Nucleus accumbens (tissue), 56 donors: Measurements from ENCODE around the gene RGS9.
A peak's percentile ranks its signal among the peaks of the same experiment; 100 is the strongest.
"Not testable (repeated sequence)": the region's sequence is repeated elsewhere in the genome, so short reads cannot be mapped to it uniquely, and the experiment has no call there.

Experiments used
- DNase-seq, 56 donors: peaks; one replicate each; lab custom pipeline; 2025; lab: John Stamatoyannopoulos, UW

Gene RGS9

DNA sequence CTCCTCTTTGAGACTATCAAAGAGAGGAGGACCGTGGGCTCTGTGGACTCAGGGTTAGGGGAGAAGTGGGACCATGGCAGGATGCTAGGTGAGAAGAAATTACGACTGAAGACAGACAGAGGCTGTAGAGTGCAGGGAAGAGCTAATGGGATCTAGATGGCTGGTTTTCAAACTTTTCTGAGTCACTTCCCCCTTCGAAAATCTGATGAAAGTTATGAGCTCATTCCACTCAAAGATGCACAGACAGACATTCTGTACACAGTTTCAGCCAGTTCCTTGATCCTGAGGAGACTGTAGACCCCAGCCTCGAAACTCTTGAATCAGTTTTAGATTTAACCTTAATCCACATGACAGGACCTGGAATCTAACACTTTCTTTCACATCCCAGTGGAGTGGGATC lies 40.7 kb downstream of the RGS9 start:
- DNase-seq, result no peak

DNA sequence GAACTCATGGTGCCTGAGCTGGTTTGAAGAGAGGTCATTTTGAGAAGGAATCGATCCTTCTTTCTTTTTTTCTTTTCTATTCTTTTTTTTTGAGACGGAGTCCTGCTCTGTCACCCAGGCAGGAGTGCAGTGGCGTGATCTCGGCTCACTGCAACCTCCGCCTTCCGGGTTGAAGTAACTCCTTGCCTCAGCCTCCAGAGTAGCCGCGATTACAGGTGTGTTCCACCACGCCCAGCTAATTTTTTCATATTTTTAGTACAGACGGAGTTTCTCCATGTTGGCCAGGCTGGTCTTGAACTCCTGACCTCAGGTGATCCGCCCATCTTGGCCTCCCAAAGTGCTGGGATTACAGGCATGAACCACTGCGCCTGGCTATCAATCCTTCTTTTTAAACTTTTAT lies 43.1 kb downstream of the RGS9 start:
- DNase-seq, result not testable (repeated sequence)

DNA sequence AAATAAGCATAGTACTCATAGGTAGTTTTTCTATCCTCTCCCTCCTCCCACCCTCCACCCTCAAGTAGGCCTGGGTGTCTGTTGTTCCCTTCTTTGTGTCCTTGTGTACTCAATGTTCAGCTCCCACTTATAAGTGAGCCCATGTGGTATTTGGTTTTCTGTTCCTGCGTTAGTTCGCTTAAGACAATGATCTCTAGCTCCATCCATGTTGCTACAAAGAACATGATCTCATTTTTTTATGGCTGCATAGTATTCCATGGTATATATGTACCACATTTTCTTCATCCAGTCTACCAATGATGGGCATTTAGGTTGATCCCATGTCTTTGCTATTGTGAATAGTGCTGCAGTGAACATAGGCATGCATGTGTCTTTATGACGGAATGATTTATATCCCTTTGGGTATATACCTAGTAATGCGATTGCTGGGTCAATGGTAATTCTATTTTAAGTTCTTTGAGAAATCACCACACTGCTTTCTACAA lies 43.6 kb downstream of the RGS9 start:
- DNase-seq, result not testable (repeated sequence)

DNA sequence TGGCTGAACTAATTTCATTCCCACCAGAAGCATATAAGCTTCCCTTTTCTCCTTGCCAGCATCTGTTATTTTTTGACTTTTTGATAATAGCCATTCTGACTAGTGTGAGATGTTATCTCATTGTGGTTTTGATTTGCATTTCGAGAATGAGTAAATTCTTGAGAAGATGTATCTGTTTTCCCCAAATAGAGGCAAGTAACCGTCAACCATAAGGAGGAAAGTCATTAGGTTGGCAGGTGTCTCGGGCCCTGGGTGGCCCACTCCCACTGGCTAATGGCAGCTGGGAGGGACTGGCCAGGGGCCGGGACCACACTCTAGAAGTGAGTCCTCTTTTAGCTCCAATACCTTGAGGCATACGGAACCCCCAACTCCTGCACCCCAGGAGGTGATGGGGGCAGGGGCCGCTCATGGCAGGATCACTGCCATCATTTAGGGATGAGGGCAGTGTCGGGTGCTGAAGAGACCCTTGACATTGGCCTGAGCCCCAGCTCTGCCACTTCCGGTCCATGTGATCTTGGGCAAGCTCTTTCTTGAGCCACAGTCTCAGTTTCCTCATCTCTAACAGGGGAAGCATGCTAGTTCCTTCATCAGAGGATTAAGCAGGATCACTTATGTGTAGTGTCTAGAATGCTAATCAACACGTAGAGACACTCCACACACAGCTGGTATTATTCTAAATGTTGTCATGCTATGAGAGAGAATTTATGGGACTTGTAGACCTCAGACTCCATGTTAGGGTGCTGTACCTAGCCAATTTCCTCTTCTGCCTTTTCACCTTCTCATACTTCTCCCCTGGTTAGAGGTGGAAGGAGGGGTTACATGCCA lies 44.3 kb downstream of the RGS9 start:
- DNase-seq, result no peak

DNA sequence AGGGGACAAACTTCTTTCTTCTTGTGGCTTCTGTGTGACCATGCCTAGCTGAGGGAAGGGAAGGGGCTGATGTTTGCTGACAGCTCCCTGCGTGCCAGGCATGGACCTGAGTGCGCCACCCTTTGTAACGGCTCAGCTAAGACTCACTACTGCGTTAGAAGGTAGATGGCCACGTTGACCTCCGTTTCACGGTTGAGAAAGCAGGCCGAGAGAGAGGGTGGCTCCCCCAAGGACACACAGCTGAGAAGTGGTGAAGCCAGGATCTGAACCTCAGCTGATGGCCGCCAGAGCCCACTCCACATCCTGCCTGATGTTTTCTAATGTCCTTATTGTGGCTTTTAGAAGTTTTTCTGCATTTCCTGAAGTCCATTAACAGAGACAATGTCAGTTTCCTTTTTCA lies 45.1 kb downstream of the RGS9 start:
- DNase-seq, result no peak

DNA sequence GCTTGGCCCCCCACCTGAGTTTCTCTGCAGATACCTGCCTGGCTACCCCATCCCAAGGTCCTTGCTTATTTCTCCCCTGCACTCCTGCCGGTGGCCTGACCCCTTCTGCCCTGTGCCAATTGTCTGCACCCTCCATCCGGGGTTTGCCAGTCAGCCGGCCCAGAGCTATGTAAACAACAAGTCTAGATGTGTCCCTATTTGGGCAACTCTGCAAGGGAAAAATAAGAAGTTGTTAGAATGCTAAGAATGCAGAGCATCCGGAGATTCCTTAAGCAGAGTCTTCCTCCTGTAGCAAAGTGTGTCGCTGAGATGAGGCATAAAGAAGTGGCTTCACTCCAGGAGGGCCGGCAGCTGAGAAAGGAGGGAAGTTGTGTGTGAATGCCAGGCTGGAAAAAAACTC lies 46.6 kb downstream of the RGS9 start:
- DNase-seq, result no peak

DNA sequence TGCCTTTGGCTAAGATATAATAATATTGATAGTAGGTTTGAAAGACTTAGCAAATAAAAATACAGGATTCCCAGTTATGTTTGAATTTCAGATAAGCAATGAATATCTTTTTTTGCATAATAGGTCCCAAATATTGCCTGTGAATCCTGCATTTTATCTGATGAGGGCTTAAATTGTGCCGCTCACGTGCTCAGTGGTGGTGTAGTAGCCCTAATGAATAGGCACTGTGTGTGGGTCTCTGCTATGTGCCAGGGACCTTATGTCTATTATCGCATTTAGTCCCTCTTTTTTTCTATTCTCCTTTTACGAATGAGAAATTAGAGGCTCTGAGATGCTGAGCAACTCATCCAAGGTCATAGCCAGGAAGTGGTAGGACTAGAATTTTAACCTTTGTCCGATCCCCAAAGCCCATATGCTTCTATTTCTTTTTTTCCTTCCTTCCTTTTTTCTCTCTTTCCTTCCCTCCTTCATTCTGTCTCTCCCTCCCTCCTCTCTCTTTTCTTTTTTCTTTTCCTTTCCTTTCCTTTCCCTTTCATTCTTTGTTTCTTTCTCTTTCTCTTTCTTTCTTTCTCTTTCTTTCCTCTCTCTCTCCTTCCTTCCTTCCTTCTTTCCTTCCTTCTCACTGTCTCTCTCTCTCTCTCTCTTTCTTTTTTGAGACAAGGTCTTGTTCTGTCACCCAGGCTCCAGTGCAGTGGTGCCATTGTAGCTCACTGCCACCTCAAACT lies 47.2 kb downstream of the RGS9 start:
- no peak for DNase-seq

DNA sequence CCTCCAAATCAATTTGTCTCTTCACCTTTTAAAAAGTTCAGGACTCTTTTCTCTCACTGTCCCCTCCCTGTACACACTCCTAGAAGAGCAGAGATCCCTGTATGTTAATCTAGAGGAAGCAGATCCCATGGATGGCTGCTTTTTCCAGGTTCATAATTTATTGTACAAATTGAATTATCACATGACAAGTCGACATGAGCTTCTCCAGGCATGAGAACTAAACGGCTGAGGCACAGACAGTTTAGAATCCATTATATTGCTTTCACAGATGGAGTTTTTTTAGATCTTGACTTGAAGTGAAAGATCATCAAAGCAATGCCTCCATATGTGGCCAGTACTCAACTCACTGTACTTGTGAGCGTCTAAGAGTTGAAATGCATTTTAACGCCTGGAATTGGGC lies 47.9 kb downstream of the RGS9 start:
- DNase-seq, result no peak

DNA sequence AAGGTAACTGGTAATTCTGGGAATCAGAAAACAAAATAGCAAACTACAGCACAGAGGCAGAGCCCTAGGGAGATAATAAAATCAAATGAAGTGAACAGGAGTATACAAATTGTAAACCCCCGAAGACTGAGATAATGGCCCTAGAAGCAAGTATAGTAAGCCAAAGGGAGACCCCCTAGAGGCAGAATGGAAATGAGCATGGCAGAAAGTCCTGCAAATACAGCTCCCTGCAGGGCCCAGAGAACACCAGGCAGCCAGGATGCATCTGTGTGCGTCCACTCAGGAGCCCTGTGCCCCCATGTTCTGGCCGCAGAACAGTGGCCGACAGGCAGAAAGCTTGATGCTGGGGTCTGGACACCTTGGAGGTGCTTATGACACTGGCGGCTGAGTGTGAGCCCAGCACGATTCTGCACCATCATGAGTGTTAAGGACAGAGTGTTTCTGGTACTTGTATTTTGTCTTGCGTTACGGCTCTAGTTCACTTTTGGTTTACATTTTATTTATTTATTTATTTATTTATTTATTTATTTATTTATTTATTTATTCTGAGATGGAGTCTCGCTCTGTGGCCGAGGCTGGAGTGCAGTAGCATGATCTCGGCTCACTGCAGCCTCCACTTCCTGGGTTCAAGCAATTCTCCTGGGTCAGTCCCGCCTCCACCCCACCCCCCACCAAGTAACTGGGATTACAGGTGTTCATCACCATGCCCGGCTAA lies 48.7 kb downstream of the RGS9 start:
- DNase-seq, result no peak

DNA sequence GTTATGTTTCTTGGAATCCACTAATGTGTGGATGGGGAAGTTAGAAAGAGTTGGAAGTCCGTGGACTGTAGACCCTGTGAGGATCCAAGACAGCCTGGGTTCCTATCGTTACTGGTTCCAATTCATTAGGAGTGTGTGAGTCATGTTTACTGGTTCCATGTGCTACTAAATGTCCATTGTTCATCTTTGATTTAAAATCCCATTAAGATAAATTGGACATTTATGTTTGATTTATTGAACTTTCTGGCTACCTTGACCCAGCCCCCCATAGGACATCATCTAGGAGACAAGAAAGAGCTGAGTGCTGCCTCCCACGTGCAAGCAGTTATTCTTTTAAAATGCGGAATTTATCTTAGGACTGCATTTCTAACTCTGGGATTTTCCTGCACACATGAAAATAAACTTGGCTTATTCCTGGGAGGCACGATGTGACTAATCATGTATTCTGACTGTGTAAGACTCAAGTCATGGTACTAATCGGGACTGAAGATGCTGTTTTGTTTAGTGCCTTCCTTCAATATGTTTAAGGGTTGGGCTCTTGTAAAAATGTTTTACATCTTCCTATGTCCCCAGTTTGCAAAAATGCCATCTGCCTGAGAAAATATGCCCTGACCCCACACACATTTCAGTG lies 53.4 kb downstream of the RGS9 start:
- DNase-seq, result peak in 1 of 56 donors; percentile 14

DNA sequence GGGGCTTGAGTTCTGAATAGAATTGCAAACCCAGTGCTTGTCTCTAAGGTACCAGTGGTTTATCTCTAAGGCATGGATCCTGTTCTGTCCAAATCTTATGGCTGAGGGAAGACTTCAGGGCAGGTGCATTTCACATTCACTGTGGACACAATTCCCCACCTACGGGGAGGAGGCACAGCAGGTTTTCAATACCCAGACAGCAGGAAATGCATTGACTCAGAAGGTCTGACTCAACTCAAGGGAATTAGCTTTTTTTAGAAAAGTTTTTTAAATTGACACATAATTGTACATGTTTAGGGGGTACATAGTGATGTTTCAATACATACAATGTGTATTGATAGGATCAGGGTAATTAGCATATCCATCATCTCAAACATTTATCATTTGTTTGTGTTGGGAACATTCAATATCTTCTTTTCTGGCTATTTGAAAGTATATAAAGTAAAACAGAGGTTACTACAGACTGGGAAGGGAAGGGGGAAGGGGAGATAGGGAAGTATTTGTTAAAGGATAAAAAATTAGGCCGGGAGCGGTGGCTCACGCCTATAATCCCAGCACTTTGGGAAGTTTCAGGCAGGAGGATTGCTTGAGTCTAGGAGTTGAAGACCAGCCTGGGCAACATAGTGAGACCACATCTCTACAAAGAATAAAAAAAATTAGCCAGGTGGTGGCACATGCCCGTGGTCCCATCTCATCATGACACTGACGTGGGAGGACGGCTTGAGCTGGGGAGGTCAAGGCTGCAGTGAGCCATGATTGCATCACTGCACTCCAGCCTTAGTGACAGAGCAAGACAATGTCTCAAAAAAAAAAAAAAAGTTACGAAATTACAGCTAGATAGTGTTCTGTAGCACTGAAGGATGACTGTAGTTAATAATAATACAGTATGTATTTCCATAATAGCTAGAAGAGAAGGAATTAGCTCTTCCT lies 54.9 kb downstream of the RGS9 start:
- DNase-seq, result no peak

DNA sequence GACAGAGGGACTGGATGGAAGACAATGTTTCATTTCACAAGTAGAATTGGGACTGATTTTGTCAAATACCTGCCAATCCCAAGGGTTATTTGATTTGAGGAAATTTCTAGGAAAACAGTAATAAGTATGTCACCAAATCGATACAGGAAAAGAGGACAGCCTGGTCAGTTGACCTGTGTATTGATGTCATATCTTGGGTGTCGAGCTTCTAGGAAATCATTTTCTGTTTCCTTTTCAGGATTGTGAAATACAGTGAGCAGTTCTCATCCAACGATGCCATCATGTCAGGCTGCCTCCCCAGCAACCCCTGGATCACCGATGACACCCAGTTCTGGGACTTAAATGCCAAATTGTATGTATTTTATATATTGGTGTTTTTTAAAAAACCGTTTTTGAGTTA lies 56.1 kb downstream of the RGS9 start:
- no peak for DNase-seq

DNA sequence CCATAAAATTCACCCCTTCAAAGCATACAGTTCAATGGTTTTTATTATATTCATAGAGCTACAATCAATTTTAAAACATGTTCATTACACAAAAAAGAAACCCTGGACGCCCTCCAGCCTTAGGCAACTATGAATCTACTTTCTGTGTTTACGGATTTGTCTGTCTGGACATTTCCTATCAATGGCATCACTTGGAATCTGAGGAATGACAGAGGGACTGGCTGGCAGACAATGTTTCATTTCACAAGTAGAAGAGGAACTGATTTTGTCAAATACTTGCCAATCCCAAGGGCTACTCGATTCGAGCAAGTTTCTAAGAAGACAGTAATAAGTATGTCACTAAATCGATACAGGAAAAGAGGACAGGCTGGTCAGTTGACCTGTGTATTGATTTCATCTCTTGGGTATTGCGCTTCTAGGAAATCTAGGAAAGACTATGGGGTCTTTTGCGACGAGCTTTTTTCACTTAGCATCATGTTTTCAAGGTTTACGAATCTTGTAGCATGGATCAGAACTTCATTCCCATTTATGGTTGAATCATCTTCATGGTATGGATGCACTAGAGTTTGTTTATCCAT lies 56.6 kb downstream of the RGS9 start:
- DNase-seq, result no peak

DNA sequence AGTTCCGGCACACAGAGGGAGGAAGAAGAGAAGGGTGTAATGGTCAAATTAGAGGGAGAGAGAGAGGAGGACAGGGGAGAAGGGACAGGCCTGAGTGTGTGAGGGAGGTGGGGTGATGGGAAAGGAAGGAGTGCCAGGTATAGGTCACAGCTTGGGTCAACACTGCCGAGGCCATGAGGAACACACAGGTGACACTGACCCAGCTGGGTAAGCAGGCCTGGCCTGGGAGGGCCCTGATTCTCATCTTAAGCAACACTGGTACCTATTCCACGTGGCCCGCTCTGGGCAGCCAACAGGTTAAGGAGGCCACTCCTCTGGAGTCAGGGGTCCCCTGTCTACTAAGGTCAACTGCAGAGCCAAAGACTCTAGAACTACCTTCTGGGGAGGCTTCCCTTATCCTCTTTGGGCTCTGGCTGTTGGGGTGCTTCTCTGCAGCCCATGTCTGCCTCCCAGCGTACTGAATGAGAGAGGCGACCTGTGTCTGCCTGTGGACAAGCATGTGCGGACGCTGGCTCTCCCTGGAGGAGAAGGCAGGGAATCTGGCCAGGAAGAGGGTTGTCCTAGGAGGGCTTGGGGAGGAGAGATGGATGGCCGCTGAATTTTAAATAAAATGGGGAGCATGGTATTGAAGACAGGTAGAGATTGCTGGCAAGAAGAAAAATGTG lies 57.6 kb downstream of the RGS9 start:
- DNase-seq, result no peak

DNA sequence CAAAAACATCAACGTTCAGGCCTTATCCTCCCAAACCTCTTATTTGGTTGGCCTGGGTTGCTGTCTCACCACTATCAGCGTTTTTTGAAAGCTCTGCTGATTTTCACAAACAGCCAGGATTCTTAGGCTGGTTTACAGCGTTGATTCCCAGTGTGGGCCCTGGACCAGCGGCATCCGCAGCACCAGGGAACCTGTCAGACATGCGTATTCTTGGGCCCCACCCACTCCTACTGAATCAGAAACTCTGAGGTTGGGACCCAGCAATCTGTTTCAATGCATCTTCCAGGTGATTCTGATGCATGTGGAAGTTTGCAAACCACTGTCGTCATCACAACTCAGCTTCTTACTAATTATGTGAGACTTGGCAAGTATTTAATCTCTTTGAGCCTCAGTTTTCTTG lies 58.5 kb downstream of the RGS9 start:
- peak in 1 of 56 donors; percentile 15 for DNase-seq

DNA sequence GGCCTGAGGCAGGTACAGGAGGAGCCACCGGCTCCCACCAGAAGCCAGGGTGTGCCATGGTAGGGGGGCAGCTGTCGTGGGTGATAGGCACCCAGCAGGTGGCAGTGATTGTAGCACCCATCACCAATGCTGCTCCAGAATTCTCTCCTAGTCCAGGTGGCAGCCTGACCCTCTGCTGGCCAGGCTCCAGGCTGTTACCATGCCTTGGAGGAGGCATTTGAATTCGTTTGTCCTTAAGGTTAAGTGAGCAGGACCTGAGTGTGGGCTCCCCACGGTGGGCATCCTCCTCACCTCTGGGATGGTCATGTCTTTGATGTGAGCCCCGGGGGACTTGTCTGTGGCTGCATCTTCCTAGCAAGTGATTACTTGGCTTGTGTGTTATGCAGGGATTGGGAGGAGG lies 59.4 kb downstream of the RGS9 start:
- no peak for DNase-seq

DNA sequence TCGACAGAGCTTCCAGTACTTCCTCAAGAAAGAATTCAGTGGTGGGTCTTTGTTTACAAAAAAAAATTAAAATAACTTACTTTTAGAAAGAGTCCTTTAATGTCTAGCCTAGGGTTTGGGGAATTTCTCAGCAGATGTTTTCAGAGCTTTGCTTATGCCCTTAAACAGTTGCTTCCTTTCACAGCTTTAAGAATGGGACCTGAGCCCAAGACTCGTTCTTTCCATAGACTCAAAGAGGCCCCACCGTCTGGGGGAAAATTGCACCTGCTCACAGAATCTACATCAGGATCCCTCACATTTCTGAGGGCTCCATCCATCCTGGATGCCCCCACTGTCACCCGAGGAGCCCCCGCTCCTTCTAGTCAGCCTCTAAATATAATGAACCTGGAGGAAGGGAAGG lies 60.0 kb downstream of the RGS9 start:
- no peak for DNase-seq

DNA sequence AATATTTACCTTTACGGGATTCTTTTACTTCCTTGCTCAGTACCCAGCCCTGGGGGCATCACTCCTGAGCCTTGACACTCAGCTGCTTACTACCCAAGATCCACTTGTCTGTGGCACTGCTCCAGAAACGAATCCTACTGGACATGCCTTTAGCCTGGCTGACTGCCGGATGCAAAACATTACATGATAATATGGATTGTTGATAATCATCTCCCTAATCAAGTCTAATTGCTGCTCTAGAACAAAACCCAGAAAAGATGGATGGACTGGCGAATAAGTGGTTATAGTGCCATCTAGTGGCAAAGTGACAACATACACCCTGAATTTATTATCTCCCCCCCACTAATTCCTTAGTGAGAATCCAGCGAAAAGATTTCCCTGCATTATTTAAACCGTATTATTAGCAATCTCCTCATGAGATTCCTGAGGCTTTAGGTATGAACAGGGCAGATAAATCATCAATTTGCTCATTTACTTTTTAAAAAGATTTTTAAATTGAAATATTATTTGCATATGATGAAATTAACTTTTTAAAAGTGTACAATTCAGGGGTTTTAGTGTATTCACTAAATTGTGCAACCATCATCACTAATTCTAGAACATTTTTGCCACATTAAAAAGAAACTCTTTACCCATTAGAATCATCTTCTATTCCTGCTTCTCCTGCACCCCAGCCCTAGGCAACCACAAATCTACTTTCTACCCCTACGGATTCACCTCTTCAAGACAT lies 61.6 kb downstream of the RGS9 start:
- DNase-seq, result peak in 11 of 56 donors; percentile 5 to 38 (median 15)
